Bone marrow (tissue), 2 donors: ENCODE results near the gene NTRK2.
"Not testable (repeated sequence)": the region's sequence is repeated elsewhere in the genome, so short reads cannot be mapped to it uniquely, and the experiment has no call there.

Experiments used
- DNase-seq, 2 donors: peaks; one replicate each; lab custom pipeline; 2025; lab: John Stamatoyannopoulos, UW

The NTRK2 gene

DNA sequence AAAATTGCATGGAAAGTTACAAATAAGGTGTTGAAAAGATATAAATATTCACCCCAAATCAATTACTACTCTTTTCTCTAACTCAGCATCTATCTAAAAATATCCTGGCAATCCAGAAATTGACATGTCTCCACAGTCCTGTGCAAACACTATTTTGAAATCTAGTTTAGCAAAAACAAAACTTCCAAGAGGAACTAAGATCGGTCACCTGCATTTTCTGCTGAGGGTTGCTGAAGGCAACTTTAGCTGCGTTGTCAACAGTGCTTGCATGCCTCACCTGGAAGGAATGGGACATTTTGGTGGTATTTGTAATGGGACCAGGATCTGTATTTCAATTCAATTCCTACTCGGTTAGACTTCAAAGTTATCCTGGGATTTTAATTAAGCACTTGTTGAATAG lies 398.3 kb downstream of the NTRK2 start:
- no peak for DNase-seq

GRCh38 chr9:85069421-85069820 lies 399.9 kb downstream of the NTRK2 start:
- not testable (repeated sequence) for DNase-seq
